LNCAP (cell line): ENCODE data around the gene NSMCE1.

Experiments used
- TF ChIP-seq, protein P1 (sequence below): fragments of 450-650 bp; IDR thresholded peaks from 2 replicates; pipeline ENCODE4 v1.5.1; 2017; ENCODE audit warnings: mild to moderate bottlenecking

Gene NSMCE1

DNA sequence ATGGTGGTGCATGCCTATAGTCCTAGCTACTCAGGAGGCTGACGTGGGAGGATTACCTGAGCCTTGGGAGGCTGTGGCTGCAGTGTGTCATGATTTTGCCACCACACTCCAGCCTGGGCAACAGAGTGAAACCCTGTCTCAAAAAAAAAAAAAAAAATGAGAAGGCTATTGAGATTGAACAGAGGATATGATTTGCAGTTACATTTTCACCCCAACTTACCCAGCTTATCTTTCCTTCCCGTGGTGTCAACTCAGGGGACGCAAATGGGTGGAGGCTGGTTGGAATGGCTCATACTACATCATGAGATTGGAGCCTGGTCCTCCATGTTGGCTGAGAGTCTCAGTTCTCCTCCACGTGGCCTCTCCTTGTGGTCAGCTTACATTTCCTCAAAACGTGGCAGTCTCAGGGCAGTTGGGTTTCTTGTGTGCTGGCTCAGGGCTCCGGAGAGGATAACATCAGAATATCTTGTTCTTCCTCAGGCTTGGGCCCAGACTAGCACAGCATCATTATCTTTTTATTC is 17.2 kb upstream of the NSMCE1 start:
- TF ChIP-seq, protein P1, sequence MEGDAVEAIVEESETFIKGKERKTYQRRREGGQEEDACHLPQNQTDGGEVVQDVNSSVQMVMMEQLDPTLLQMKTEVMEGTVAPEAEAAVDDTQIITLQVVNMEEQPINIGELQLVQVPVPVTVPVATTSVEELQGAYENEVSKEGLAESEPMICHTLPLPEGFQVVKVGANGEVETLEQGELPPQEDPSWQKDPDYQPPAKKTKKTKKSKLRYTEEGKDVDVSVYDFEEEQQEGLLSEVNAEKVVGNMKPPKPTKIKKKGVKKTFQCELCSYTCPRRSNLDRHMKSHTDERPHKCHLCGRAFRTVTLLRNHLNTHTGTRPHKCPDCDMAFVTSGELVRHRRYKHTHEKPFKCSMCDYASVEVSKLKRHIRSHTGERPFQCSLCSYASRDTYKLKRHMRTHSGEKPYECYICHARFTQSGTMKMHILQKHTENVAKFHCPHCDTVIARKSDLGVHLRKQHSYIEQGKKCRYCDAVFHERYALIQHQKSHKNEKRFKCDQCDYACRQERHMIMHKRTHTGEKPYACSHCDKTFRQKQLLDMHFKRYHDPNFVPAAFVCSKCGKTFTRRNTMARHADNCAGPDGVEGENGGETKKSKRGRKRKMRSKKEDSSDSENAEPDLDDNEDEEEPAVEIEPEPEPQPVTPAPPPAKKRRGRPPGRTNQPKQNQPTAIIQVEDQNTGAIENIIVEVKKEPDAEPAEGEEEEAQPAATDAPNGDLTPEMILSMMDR, result no peak

DNA sequence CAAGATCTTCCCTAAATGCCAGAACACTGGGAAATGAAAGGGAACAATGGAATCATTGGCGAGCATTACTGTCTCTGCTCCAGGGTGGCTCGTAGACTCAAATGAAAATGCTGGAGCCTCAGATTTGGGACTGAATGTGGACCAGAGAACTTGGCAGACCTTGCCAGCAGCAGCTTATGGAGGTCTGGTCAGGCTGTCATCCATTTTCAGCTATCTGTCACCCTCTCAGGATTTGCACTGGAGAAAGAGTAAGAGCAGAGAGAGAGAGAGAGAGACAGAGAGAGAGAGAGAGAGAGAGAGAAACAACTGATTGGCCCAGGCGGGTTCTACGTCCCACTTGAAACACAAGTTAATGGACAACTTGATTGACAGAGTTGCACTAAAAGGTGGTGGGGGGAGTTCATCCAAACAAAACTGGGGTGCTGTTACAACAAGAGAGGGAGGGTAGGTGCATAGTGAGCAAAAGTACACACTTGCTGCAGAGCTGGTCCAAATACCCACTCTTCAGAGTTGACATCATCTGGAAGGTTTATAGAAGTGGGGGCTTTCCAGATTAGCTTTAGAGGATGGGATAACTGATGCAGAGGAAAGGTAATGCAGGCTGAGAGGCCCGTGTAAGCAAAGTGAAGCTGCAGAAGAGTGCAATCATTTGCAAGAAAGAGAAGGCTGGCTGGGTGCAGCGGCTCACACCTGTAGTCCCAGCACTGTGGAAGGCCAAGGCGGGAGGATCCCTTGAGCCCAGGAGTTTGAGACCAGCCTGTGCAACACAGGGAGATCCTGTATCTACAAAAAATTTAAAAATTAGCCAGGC is 16.5 kb upstream of the NSMCE1 start:
- TF ChIP-seq, protein P1, result no peak

DNA sequence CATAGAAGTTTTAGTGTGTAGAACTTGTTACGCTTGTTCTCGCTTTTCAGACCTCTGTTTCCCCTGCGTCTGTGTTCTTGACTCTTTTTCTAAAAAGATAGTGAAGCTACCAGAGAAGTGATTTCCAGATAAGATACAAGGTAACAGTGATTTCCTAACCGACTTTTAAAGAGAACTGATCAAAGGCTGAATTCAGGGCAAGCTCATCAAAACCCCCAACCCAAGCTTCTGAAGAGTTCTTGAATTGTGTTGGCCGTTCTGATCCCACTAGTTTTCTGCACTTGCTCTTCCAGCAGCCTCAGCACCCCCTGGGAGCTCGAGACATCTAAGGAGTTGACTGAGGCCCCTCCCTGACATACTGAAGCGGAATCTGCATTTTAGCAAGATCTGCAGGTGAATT is 12.7 kb upstream of the NSMCE1 start:
- TF ChIP-seq, protein P1, result no peak

DNA sequence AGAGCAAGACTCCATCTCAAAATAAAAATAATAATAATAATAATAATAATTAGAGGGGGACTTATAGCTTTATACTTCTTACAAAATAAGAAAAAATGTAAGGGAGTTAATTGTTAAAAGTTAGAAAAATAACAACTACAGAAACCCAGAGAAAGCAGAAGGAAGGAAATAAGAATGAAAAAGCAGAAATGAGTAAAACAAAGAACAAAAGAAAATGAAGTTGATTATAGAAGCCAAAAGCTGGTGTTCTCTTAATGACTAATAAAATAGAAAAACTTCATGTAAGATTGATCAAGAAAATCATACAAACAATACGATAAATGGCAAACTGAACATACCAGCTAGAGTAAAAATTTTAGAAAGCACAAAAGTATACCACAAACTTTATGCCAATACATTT is 6.8 kb upstream of the NSMCE1 start:
- TF ChIP-seq, protein P1, result no peak

DNA sequence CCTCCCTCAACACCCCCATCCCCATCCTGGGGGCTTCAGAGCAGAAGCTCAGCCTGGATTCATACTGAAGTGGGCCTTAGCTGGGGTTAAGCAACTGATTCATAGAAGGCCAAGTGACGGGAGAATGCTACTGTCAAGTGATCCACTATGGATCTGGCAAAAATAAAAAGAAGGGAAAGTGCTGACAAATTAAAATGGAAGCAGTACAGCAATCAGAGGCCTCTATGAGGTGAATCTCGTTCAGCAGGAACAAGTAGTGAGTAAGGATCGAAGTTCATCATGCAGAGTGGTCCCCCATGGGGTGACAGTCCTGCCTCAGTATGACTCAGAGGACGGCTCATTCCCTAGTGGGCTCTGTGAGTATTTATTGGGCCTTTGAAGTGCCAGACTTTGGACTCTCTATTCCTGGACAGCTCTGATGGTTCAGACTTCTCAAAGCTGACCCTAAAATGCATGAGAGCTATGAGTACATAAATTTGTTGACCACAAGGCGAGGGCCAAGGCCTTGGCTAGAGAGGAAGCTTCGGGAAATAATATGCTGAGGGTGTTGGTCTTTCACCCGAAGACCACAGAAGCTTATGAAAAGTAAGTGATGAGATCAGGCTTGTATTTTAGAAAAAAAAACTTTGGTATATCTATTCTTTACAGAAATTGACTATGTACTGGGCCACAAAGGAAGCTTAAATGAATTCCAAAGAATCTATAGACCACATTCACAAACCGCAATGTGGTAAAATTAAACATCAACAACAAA is 5.3 kb upstream of the NSMCE1 start:
- TF ChIP-seq, protein P1, result no peak

DNA sequence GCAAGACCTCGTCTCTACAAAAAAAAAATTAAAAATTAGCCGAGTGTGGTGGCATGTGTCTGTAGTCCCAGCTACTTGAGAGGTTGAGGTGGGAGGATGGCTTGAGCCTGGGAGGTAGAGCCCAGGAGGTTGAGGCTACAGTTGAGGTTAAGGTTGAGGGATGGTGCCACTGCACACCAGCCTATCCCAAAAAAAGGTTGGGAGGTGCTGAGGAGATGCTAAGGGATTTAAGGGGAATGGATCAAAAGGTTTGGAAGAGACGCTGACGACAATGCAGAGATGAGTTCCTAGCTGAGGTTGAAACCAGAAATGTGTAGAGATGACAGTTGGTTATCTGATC is 4.7 kb upstream of the NSMCE1 start:
- TF ChIP-seq, protein P1, result no peak

DNA sequence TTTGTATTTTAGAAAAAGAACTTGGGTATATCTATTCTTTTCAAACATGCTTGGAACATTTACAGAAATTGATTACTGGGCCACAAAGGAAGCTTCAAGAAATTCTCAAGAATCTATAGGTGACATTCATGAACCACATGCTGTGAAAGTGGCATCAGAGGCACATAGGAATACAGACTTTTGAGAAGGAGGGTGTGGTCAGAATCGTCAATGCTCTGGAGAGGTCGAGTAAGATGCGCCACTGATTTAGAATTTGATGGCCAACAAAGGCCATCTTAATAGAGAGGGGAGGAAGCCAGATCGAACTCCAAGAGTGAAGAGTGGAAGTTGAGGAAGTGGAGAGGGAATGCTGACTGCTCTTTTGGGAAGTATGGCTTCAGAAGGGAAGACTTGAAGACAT is 3.5 kb upstream of the NSMCE1 start:
- TF ChIP-seq, protein P1, result no peak
